ENCODE data around the gene HLA-DOB.
A peak's percentile ranks its signal among the peaks of the same experiment; 100 is the strongest.

Gene HLA-DOB

DNA sequence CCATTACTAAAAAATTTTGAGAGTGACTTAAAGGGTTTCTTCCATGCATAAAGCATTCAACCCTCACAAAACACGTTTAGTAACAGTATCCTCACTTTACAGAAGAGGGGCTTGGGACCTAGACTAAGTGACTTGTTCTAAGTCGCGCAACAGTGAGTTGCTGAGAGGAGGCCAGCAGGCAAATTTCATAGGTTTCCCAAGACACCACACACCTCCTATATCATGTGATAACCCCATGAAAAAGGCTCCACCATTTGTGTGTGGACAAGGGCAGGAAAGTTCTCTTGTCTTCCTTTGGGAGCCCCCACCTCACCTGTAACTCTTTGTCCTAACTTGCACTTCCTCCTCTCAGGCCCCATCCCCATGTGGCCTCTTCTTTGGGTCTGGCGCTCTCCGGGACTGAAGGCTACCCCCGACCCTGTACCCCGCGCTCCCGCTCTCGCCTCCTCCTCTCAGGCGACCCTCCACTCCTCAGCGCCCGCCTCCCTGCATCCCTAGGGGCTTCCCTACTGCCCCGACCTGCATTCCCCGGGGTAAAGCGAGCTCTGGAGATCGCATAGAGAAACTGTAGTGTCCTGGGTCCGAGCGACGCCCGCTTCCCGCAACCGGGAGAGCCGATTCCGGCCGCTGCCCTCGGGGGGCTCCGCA lies 26.7 kb upstream of the HLA-DOB start:
- no peak for DNase-seq

DNA sequence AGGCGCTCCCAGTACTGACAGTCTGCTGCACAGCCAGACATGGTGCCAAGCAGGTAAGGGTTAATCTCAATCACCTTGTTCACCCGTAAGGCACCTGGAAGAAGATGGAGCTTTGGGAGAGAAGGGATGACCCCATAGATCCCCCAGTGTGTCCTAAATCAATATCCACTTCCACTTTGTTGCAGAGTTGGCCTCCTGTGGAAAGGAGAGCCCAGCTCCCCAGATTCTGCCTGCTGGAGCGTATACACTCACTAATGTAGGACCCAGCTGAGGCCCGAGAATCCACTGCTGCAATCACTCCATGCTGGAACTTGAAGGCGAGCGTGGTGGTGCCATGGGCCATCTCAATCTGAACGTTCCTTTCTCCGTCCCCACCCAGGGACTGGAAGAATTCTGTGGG lies 25.9 kb upstream of the HLA-DOB start:
- no peak for DNase-seq

DNA sequence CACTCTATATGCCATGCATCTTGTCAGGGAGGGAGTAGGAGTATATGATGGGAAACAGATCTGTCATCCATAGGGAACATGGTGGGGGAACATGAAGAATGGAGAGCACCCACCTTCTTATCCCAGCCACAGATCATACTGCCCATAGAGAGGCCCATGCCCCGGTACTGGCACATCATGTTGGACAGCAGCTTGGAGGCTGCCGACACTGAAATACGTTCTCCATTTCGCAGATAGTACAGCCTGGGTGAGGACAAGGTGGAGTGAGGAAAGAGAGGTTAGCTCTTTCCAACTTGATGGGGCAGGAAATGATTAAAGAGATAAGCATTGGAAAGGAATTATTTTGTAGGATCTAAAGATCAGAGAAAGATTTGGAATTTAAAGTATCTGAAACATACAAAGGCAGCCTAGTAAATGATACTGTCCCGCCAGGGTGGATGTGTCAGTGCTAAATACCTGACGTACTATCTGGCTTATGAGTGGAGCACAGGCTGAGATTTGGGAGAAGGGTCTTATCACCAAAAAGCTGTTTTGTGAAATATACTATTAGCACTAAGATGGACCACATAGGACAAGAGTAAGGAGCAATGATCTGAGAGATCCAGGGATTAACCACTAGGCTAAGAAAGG lies 25.3 kb upstream of the HLA-DOB start:
- no peak for DNase-seq

DNA sequence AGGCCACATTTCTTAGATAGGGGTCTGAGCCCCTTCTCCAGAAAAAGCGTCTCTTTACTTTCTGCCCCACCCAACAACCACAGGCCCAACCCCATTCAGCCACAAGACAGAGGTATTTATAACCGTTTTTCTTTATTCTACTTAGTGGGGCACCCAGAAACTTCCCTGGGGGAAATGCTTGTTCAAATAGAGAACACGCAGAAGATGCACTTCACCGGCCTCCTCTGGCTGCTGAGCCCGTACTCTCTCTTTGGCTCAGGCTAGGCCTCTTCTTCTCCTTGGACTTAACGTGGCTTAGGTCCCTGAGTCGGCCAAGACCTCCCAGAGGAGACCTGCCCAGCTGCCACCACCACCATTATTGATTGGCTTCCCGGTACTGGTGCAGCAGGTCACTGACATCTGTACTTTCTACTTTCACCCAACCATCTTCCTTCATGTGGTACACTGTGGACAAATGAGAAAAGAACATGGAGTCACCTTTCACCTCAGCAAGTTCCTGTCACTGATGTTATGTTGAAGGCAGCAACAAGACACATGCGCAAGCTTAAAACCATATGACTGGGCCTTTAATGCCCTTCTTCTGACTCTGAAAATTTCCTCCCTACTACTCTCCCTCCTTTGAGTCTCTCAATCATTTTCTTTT lies 23.9 kb upstream of the HLA-DOB start:
- no peak for DNase-seq

DNA sequence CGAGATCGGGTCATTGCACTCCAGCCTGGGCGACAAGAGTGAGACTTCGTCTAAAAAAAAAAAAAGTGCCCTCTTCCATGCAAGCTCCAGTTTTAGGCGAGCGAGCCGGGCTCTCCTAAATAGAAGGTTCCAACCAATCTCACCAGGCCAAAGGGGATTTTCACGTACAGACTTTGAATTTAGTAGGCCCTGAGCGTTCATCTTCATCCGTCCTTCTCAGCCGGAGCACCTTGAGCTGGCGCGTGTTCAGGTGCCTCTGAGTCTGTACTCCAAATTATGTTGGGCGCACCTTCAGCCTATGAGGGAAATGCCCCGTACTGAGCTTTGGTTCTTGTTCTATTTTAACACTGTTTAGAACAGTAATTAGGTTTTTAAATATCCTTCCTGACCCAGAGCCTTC lies 22.6 kb upstream of the HLA-DOB start:
- DNase-seq, result no peak

DNA sequence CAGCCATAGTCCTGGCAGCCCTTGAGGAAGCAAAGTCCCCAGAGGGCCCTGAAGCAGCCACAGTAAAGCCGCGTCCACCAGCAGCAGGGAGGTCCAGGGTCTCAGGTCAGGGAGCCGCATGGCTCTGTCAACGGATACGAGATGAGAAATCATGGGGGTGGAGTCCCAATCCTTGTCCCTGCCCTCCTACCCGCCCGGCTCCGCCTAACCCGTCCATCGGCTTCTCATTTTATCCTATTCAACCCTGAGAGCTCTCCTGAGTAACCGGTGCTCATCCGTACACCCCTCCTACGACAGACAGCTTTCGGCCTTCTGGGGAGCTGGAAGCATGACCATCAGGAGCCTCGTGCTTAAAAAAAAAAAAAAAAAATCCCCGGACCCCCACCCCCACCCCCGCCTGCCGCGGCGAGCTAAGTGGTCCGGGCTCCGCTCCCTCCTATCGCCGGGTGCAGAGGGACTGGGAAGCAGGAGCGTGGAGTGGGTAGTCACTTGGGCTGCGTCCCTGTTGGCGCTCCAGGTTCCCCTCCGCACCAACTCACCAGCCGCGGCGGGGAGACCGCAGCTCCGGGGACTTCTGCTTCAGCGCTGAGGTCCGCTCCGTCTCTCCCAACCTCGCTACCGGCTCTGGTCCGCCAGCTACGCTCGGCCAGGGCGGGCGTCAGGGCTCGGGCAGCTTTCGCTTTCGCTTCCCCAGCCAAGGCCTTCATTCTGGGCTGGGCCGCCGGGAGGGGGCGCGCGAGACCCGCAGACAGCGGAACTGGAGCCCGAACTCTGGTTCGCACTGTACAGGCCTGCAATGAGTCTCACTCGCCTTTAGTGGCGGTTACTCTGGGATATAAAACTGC lies 21.5 kb upstream of the HLA-DOB start, which contains the start of gene TAP2:
Gene TAP2 (minus strand): TSS at position 626 of the 845 bp plus-strand sequence. CDS start 506 bp downstream, at position 120.
- peak; percentile 98 for DNase-seq

DNA sequence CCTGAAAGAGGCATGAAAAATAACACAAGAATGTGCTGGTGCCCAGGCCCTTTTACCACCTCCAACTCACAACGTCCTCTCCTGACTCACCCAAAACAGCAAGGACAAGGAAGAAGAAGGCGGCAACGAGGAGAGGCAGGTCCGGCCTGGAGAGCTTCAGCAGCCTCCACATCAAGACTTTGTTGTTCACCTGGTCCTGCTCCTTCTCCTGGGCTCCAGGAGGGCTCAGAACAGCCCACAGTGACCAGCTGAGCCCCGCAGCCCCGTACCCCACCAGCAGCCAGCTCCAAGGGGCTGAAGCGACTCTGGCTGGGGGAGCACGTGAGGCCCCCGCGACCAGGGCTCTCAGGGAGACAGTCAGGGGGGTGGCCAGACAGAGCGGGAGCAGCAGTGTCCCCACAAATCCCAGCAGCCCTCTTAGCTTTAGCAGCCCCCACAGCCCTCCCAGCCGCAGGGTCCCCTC lies 20.9 kb upstream of the HLA-DOB start:
- DNase-seq, result no peak

DNA sequence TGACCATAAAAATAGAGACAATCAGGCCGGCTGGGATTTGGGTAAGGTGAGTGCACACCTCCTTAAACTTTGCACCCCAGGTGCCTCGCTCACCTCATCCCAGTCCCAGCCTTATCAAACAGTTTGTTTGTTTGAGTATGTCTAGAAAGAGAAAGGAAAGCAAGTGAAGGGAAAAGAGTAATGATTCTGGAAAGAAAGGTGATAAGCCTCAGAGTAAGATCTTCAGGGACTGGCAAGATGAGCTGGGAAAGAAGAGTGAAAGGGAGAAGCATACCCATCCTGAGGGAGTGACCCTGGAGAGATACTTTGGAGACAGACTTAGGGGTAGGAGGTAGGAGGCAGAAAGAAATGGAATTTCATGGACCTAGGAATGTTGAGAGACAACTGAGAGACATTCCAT lies 20.1 kb upstream of the HLA-DOB start:
- no peak for DNase-seq

DNA sequence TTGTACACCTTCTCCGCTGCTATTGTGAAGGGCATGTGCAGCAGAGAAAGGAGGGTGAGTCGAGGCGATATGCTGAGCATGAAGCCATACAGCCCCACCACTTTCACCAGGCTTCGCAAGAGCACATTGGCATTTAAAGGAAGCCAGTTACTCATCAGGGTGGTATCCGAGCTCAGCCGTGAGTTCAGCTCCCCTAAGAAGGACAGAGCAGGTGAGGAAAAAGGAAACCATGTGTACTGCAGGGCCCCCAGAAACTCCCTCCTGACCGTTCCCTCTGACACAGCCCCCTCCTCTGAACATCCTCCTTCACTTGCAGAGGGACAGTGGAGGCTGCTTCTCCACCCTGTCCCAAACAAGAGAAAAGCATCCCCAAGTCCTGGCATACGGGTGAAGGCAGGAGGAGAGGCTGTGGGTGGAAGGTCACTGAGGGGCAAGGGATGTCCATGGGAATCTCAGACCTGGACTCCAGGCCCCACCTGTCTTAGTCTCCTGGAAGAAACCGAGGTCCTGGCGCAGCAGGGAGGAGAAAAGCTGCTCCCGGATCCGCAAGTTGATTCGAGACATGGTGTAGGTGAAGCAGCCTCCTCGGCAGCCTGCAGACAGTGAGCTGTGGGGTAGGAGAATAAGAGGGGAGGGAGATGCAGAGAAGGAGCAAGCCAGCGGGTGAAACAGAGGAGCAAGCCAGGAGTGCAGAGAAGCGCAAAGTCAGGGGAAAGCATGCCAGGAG lies 18.5 kb upstream of the HLA-DOB start:
- no peak for DNase-seq

DNA sequence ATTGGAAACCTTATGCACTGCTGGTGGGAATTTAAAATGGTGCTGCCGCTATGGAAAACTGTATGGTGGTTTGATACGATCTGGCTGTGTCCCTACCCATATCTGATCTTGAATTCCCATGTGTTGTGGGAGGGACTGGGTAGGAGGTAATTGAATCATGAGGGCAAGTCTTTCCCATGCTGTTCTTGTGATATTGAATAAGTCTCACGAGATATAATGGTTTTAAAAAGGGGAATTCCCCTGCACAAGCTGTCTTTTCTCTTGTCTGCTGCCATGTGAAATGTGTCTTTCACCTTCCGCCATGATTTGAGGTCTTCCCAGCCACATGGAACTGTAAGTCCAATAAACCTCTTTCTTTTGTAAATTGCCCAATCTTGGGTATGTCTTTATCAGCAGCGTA lies 16.9 kb upstream of the HLA-DOB start:
- DNase-seq, result no peak

DNA sequence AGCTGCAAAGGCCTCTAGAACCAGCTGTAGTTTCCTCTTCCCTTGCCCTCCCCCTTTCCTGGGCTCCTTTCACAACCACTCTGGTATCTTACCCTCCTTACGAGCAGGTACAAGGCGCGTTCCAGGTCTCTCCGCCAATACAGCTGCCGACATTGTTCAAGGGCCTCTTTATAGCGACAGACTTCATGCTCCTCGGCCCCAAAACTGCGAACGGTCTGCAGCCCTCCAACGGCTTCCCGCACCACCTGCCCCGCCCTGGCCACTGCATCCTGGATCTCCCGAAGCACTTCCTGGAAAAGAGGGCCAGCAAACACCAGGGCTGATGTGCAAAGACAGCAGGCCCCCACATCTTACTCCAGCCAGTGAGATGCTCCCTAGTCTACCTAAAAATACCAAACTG lies 15.7 kb upstream of the HLA-DOB start:
- no peak for DNase-seq

DNA sequence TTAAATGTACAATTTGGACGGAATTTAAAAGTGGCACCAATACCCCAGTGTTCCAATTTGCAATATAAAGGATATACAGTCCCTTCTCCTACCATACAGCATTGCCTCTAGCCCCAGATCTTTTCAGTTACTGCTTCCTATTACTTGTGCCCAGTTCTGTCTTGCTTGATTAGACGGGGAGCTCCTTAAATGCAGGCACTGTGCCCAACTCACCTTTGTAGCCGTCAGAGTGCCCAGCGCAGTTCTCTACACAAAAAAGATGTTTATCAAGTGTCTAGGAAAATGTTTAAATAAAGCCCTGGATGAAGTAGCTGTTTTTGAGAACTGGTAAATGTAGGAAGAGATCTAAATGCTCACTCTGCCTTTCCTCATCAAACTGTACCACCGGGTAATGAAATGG lies 14.1 kb upstream of the HLA-DOB start:
- DNase-seq, result no peak

DNA sequence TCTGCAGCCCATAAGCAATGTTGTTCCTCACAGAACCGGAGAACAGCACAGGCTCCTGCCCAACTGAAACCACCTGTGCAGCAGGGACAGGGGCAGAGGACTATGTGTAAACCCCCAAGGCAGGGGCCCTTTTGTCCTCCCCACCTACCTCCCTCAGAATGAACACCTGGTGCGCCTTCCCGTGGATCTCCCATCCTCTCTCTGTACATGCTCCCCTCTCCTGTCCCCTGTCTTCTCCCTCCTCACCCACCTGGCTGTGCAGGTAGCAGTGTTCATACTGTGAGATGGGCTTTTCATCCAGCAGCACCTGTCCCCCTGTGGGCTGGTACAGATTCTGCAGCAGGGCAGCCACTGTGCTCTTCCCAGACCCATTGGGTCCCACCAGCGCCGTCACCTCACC lies 13.2 kb upstream of the HLA-DOB start:
- DNase-seq, result no peak

DNA sequence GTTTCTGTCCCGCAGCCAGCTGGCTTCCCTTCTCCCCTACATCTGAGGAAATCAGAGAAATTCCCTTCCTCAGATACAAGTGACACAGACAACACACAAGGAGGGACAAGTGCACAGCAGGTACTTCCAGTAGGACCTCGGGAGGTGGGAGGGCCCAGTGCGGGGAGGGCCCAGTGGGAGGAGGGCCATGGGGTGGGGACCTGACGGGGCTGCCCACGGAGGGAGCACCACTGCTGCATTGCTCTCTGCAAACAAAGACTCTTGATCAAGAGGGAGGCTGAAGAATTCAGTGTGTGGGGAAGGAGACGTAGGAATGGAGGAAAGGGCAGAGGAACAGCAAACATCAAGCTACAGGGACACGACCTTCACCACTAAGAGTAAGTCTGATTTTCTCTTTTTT lies 12.7 kb upstream of the HLA-DOB start:
- no peak for DNase-seq

DNA sequence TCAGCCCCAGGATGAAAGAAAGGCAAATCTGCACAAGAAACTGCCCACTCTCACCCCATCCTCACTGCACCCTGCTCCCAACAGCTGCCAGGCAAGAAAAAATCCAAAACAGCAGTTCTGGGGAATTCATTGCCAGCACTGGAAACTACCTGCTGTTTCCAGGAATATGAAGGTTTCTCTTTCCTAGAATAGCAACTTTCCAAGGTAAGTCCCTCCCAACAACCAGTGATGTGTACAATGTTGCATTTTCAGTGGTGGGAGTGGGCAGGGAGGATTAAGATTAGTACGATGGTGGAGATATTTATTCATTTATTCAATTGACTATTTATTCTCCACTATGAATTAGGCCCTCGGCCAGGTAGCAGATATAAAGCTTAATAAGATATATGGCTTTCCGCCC lies 10.2 kb upstream of the HLA-DOB start:
- no peak for DNase-seq

DNA sequence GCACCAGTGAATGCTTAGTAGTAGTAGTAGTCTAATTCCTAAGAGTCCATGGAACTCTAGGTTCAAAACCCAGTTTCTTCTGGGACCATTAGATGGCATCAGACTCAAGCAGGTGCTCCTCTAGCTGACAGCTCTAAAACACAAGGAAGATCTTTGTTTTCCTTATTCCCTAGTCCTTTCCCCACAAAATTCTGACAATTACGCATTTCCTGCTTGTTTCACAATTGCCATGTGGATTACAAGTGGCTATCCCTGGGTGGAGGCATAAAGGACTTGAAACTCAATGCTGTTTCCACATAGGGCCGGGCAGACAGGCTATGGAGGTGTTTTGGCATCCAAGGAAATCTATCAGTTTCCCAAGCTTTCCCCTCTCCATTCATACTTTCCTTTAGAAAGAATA lies 9.2 kb upstream of the HLA-DOB start:
- DNase-seq, result no peak

DNA sequence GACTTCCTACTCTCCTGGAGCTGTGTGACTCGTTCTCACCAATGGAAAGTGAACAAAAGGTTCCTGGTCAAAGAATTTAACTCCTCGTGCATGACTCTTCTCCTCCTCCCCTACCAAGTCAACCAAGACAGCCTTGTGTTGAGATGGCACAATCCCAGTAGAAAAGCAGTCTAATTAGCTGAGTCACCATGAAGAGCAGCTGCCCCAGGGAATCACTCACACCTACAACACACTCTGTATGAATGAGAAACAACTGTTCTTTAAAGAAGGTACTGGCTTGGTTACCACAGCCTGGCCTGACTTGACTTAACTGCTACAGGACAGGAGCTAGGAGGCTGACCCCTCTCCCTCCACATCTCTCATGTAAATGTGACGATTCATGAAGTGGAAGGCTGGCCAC lies 2.9 kb upstream of the HLA-DOB start:
- no peak for DNase-seq

DNA sequence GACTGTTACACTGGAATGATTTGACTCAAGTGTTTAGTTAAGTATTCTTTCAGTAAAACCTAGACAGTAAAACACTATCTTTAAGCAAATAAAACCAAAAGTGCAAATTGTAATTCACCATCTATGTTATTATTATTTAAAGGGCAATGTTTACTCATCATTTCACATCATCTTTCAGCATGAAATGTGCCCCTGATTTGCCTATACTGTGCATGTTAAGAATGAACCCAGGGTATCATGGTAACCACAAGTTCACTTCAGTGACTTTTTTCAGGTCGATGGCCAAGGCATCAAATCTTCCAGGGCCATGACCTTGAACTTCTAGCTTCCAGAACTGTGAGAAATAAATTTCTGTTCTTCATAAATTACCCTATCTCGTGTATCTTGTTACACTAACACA lies 2.1 kb upstream of the HLA-DOB start:
- no peak for DNase-seq

DNA sequence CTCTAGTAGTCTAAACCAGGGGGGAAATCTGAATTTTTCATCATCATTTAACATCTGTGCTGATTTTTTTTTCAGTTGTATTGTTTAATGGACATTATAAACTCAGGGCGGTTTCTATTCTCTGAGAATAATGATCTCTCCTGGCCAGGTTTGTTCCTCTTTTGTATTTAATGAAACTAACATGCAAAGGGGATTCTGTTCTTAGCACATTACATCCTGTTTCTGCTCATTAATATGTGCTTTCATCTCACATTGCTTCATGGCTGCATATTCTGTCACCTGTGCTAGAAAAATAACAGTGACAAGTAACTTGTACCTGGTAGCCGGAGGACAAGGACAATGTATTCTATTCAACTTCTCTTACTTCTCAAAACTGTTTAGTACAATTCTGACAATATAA lies 806 bp downstream of the HLA-DOB start:
- DNase-seq, result no peak

DNA sequence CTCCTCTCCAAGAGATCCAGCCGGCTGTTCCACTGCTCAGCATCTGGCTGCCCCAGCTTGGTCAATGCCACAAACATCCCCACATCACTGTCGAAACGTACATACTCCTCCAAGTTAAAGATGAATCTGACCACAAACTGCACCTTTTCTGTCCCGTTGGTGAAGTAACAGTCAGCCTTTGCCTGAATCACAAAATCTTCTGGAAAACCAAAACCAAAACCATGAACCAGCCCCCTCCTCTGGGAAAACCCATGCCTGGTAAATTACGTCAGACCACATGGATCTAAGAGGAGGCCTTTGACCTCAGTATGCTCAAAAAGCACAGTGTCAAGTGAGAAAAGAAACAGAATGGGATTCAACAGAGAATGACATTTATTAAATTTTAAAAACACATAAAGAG lies 1.7 kb downstream of the HLA-DOB start:
- no peak for DNase-seq

DNA sequence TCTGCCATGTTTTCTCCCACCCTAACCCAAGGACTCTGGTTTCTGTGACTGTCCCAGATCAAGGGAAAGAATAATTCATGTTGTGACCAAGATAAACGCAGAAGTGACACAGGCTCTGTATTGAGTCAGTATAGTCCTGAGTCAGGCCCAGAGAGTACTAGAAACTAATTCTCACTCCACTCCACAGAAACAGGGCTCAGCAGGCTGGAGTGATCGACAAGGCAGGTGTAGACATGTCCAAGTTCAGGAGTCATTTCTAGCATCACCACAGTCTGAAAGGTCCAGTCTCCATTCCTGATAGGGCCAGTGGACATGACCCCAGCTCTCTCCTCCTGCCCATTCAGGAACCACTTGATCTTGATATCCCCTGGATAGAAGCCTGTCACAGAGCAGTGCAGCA lies 2.7 kb downstream of the HLA-DOB start:
- no peak for DNase-seq

DNA sequence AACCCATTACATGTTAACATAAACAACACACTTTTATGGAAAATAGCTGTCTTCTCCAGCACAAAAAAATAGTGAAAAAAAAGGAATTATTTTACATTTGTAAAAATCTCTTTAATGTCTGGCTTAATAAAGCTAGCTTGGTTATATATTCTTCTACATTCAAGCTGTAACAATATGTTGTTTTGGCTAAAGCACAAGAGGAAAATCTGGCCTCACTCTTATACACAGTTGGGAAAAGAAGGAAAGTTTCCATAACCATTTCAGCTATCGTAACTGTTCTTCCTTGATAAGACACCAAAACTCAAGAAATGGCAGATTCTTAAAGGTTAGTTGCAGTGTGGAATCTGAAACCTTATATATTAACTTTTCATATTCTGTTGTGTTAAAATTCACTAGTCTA lies 7.6 kb downstream of the HLA-DOB start:
- no peak for DNase-seq
